ENCODE results near the gene SCARB1.

Gene SCARB1

DNA sequence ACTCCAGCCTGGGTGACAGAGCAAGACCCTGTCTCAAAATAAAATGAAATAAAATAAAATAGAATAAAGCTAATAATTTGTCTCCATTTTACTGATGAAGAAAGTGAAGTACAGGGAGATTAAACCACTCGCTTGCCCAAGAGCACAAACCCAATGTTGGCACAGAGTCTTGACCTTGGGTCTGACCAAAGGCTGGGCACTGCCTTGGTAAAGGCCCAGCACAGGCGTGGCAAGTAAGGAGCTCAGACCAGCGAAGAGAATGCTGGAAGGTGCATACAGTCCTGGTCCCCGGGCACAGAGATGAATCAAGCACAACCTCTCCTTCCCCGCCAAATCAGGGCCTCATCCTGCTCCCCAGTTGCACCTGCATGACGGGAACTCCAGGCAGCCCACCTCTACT is 26.9 kb downstream of the SCARB1 start:
- no peak overlapping the region for H3K9ac ChIP-seq (ENCODE audit: low read length)
- H3K4me3 ChIP-seq (ENCODE audit: low read depth, low read length): no peak overlapping the region
- no peaks in the 10 kb centered on the region for H3K36me3 ChIP-seq (ENCODE audit: control insufficient read depth, insufficient read depth, low read length)
- H3K27me3 ChIP-seq (ENCODE audit: control insufficient read depth, insufficient read depth, low read length): no peaks in the 10 kb centered on the region
- H3K9me3 ChIP-seq (ENCODE audit: control insufficient read depth, insufficient read depth, low read depth, low read length): no peaks in the 10 kb centered on the region
- H3K27ac ChIP-seq (ENCODE audit: low read depth, low read length): no peak overlapping the region
- H3K4me1 ChIP-seq (ENCODE audit: control insufficient read depth, insufficient read depth, low read length): peaks cover 31% of the 10 kb centered on the region

GRCh38 chr12:124835656-124836410 is 27.8 kb downstream of the SCARB1 start:
- Histone ChIP-seq H3K9me3 (ENCODE audit: control insufficient read depth, insufficient read depth, low read depth, low read length) (no peaks in the 10 kb centered on the region), H3K4me3 (ENCODE audit: low read depth, low read length) (no peak overlapping the region), H3K4me1 (ENCODE audit: control insufficient read depth, insufficient read depth, low read length) (peaks cover 29% of the 10 kb centered on the region), H3K27me3 (ENCODE audit: control insufficient read depth, insufficient read depth, low read length) (no peaks in the 10 kb centered on the region), H3K27ac (ENCODE audit: low read depth, low read length) (no peak overlapping the region), H3K36me3 (ENCODE audit: control insufficient read depth, insufficient read depth, low read length) (no peaks in the 10 kb centered on the region), H3K9ac (ENCODE audit: low read length) (no peak overlapping the region)

DNA sequence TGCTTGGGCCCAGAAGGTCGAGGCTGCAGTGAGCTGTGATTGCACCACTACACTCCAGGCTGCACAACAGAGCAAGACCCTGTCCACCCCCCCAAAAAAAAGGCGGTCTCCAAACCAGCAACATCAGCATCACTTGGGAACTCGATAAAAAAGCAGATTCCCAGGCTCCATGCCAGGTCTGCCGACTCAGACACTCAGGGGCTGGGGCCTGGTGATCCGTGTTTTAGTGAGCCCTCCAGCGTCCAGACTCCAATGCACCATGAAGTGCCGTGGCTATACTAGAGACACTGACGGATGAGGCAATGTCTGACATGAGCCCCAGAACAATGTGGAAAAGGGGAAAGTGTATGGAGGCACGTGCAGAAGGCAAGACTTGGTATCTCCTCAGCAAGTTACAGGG is 28.8 kb downstream of the SCARB1 start:
- Histone ChIP-seq H3K9me3 (ENCODE audit: control insufficient read depth, insufficient read depth, low read depth, low read length) (peaks cover 6% of the 10 kb centered on the region), H3K9ac (ENCODE audit: low read length) (no peak overlapping the region), H3K4me3 (ENCODE audit: low read depth, low read length) (no peak overlapping the region), H3K27me3 (ENCODE audit: control insufficient read depth, insufficient read depth, low read length) (no peaks in the 10 kb centered on the region), H3K4me1 (ENCODE audit: control insufficient read depth, insufficient read depth, low read length) (peaks cover 29% of the 10 kb centered on the region), H3K27ac (ENCODE audit: low read depth, low read length) (no peak overlapping the region), H3K36me3 (ENCODE audit: control insufficient read depth, insufficient read depth, low read length) (no peaks in the 10 kb centered on the region)

DNA sequence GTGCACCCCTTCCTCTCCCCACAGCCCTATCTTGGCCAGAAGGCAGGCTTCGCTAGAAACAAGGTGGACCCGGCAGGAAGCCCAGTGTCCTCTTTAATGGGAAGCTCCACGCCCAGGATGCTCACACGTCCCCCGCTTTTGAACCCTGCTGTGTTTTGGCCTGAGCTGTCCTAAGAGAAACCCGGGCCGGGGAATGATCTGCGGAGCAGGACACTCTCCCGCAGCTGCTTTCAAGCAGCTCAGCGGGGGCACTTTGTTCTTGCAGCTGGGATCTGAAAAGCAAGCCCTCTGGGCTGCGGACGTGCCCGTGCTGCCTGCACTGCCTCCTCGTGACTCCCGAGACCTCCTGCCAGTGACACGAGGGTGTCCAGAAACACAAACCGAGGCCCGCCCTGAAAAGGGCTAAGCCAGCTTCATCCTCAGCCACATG is 30.0 kb downstream of the SCARB1 start:
- H3K4me1 ChIP-seq (ENCODE audit: control insufficient read depth, insufficient read depth, low read length): peaks cover 35% of the 10 kb centered on the region
- peaks cover 9% of the 10 kb centered on the region for H3K9me3 ChIP-seq (ENCODE audit: control insufficient read depth, insufficient read depth, low read depth, low read length)
- no peaks in the 10 kb centered on the region for H3K27me3 ChIP-seq (ENCODE audit: control insufficient read depth, insufficient read depth, low read length)
- no peaks in the 10 kb centered on the region for H3K36me3 ChIP-seq (ENCODE audit: control insufficient read depth, insufficient read depth, low read length)
- H3K9ac ChIP-seq (ENCODE audit: low read length): peak overlapping the region; percentile 41
- H3K4me3 ChIP-seq (ENCODE audit: low read depth, low read length): no peak overlapping the region
- no peak overlapping the region for H3K27ac ChIP-seq (ENCODE audit: low read depth, low read length)

GRCh38 chr12:124832856-124833255 is 30.8 kb downstream of the SCARB1 start:
- Histone ChIP-seq H3K9me3 (ENCODE audit: control insufficient read depth, insufficient read depth, low read depth, low read length) (peaks cover 9% of the 10 kb centered on the region), H3K4me3 (ENCODE audit: low read depth, low read length) (no peak overlapping the region), H3K27me3 (ENCODE audit: control insufficient read depth, insufficient read depth, low read length) (no peaks in the 10 kb centered on the region), H3K27ac (ENCODE audit: low read depth, low read length) (no peak overlapping the region), H3K36me3 (ENCODE audit: control insufficient read depth, insufficient read depth, low read length) (no peaks in the 10 kb centered on the region), H3K9ac (ENCODE audit: low read length) (no peak overlapping the region), H3K4me1 (ENCODE audit: control insufficient read depth, insufficient read depth, low read length) (peaks cover 35% of the 10 kb centered on the region)

DNA sequence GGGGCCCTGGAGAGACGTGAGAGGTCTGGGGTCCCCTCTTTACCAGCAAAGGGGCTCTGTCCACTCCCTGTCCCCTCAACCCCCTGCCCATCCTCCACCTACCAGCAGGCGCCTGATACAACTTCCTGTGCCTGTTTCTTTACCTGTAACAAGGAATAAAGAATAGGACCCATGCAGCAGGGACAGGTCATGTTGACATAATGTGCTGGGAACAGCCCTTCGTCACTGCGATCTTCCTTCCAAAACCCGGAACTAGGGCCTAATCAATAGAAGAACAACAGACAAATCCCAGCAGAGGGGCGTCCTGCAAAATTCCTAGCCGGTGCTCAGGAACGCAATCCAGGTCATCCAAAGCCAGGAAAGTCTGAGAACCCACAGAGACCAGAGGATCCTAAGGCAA is 32.1 kb downstream of the SCARB1 start:
- peaks cover 9% of the 10 kb centered on the region for H3K9me3 ChIP-seq (ENCODE audit: control insufficient read depth, insufficient read depth, low read depth, low read length)
- no peak overlapping the region for H3K4me3 ChIP-seq (ENCODE audit: low read depth, low read length)

GRCh38 chr12:124830306-124830705 is 33.4 kb downstream of the SCARB1 start:
- H3K27ac ChIP-seq (ENCODE audit: low read depth, low read length): no peak overlapping the region
- no peak overlapping the region for H3K4me3 ChIP-seq (ENCODE audit: low read depth, low read length)
- peaks cover 9% of the 10 kb centered on the region for H3K9me3 ChIP-seq (ENCODE audit: control insufficient read depth, insufficient read depth, low read depth, low read length)
- no peak overlapping the region for H3K9ac ChIP-seq (ENCODE audit: low read length)
- H3K4me1 ChIP-seq (ENCODE audit: control insufficient read depth, insufficient read depth, low read length): peaks cover 32% of the 10 kb centered on the region
- H3K36me3 ChIP-seq (ENCODE audit: control insufficient read depth, insufficient read depth, low read length): no peaks in the 10 kb centered on the region
- no peaks in the 10 kb centered on the region for H3K27me3 ChIP-seq (ENCODE audit: control insufficient read depth, insufficient read depth, low read length)

More for the DNA sequence above, 32.1 kb downstream of the SCARB1 start:
- Histone ChIP-seq H3K4me1 (ENCODE audit: control insufficient read depth, insufficient read depth, low read length) (peaks cover 35% of the 10 kb centered on the region), H3K27me3 (ENCODE audit: control insufficient read depth, insufficient read depth, low read length) (no peaks in the 10 kb centered on the region), H3K27ac (ENCODE audit: low read depth, low read length) (no peak overlapping the region), H3K9ac (ENCODE audit: low read length) (no peak overlapping the region), H3K36me3 (ENCODE audit: control insufficient read depth, insufficient read depth, low read length) (no peaks in the 10 kb centered on the region)

DNA sequence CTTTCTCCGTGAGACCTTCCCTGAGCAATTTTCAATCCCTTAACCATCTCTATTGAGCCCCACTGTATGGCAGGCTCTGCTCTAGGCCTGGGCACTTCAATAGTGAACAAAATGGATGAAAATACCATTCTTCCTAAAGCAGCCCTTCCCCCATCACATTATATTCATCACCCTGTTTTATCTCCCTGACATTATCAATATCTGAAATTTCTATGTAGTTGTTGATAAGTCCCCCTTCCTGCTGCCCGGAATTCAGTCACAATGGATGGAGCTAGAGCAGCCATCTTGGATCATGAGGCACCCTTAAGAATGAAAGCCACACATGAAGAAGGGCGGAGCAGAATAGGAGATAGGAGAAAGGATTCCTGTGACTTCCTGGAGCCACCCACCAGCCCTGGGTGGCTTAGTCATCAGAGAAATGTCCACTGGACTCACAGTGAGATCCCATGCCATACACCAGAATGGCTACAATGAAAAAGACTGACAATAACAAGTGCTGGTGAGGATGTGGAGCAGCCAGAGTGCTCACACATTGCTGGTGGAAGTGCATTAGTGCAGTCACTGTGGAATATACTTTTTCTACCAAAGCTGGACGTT is 33.9 kb downstream of the SCARB1 start:
- H3K4me3 ChIP-seq (ENCODE audit: low read depth, low read length): no peak overlapping the region
- no peaks in the 10 kb centered on the region for H3K36me3 ChIP-seq (ENCODE audit: control insufficient read depth, insufficient read depth, low read length)
- H3K9ac ChIP-seq (ENCODE audit: low read length): no peak overlapping the region
- H3K9me3 ChIP-seq (ENCODE audit: control insufficient read depth, insufficient read depth, low read depth, low read length): peaks cover 9% of the 10 kb centered on the region
- H3K4me1 ChIP-seq (ENCODE audit: control insufficient read depth, insufficient read depth, low read length): peaks cover 32% of the 10 kb centered on the region
- no peaks in the 10 kb centered on the region for H3K27me3 ChIP-seq (ENCODE audit: control insufficient read depth, insufficient read depth, low read length)
- no peak overlapping the region for H3K27ac ChIP-seq (ENCODE audit: low read depth, low read length)

DNA sequence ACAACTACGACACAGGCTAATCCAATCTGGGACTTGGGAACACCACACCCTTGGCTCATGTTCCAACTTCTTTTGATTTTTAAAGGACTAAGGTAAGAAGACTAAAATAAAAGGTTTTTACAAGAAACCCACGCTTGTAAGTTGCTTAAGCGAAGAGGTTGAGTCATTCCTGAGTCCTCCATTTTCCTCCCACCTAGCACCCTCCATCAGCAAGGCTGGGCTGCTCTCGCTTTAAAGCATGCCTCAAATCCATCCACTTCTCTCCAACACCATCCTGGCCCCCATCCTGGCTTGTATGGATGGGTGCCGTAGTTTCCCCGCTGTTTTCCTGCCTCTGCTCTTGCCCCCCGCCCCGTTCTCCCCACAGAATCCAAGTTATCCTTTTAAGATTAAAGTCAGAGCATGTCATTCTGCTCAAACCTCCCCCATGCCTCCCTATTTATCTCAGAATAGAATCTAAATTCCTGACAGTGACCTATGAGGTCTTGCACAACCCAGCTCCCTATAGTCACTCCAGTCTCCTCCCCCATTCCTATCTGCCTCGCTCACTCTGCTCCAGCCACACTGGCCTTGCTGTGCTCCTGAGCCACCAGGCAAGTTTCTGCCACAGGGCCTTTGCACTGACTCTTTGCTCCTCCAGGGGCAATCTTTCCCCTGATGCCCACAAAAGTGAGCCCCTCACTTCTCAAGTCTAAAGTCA is 34.5 kb downstream of the SCARB1 start:
- H3K36me3 ChIP-seq (ENCODE audit: control insufficient read depth, insufficient read depth, low read length): no peaks in the 10 kb centered on the region
- H3K4me3 ChIP-seq (ENCODE audit: low read depth, low read length): no peak overlapping the region
- H3K4me1 ChIP-seq (ENCODE audit: control insufficient read depth, insufficient read depth, low read length): peaks cover 35% of the 10 kb centered on the region
- H3K27ac ChIP-seq (ENCODE audit: low read depth, low read length): no peak overlapping the region
- peaks cover 9% of the 10 kb centered on the region for H3K9me3 ChIP-seq (ENCODE audit: control insufficient read depth, insufficient read depth, low read depth, low read length)
- H3K9ac ChIP-seq (ENCODE audit: low read length): no peak overlapping the region
- H3K27me3 ChIP-seq (ENCODE audit: control insufficient read depth, insufficient read depth, low read length): no peaks in the 10 kb centered on the region

GRCh38 chr12:124828264-124829007 is 35.2 kb downstream of the SCARB1 start:
- H3K27ac ChIP-seq (ENCODE audit: low read depth, low read length): 0 out of 2 replicates have a peak overlapping the region, but pooled peaks have one; percentile 32
- H3K9me3 ChIP-seq (ENCODE audit: control insufficient read depth, insufficient read depth, low read depth, low read length): peaks cover 9% of the 10 kb centered on the region
- H3K4me3 ChIP-seq (ENCODE audit: low read depth, low read length): no peak overlapping the region
- H3K27me3 ChIP-seq (ENCODE audit: control insufficient read depth, insufficient read depth, low read length): no peaks in the 10 kb centered on the region
- H3K4me1 ChIP-seq (ENCODE audit: control insufficient read depth, insufficient read depth, low read length): peaks cover 33% of the 10 kb centered on the region
- no peaks in the 10 kb centered on the region for H3K36me3 ChIP-seq (ENCODE audit: control insufficient read depth, insufficient read depth, low read length)
- no peak overlapping the region for H3K9ac ChIP-seq (ENCODE audit: low read length)
